NCI-H2029 (cell line): ENCODE results near the gene LUZP1.

Source experiments
- DNase-seq: peaks from one replicate; lab custom pipeline; 2025; lab: John Stamatoyannopoulos, UW

Gene LUZP1

GRCh38 chr1:23152966-23153684 is 15.5 kb downstream of the LUZP1 start:
- DNase-seq = no peak

- DNase-seq = no peak
Observed at GRCh38 chr1:23150742-23151141, 17.9 kb downstream of the LUZP1 start.

DNA sequence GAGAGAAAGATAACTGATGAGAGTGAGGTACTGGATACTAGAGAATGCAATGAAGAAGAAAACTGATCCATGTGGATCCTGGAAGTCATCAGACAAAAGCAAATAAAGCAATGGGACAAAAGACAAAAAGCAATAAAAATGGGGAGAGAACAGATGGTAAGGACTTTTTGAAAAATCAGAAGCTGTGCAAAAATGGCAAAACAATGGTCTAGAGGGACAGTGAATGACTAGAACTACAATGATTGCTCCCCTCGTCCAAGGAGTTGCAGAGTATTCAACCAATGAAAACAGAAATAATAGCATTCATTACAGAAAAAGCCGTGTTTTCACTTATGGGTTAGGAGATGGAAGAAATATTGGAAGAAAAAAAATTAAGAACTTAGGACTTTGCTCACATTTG is 18.5 kb downstream of the LUZP1 start:
- DNase-seq = no peak

GRCh38 chr1:23149114-23149513 is 19.5 kb downstream of the LUZP1 start:
- DNase-seq = no peak

GRCh38 chr1:23148084-23148483 is 20.6 kb downstream of the LUZP1 start:
- DNase-seq = no peak

GRCh38 chr1:23140940-23141596 is 27.6 kb downstream of the LUZP1 start:
- no peak for DNase-seq

- DNase-seq = no peak
Observed at GRCh38 chr1:23135268-23135667, 33.4 kb downstream of the LUZP1 start.

DNA sequence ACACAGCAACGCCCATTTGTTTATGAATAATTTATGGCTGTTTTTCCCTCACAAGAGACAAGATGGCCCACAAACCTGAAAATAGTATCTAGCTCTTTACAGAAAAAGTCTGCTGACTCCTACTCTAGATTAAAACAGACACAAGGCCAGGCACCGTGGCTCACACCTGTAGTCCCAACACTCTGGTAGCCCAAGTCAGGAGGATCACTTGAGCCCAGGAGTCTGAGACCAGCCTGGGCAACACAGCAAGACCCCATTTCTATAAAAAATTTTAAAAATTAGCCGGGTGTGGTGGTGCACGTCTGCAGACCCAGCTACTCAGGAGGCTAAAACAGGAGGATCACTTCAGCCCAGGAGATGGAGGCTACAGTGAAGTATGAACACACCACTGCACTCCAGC is 34.6 kb downstream of the LUZP1 start:
- no peak for DNase-seq

DNA sequence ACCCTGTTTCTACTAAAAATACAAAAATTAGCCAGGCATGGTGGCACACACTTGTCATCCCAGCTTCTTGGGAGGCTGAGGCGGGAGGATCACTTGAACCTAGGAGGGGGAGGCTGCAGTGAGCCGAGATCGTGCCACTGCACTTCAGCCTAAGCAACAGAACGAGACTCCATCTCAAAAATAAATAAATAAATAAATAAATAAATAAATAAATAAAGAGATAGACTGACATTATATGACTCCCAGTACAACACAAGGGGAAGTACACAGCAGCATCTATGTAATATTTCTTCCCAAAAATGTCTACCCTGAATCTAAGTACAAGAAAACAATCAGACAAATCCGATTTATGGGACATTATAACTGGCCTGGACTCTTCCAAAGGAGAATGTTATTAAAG is 35.1 kb downstream of the LUZP1 start:
- no peak for DNase-seq

GRCh38 chr1:23132033-23132432 is 36.6 kb downstream of the LUZP1 start:
- DNase-seq = no peak

- no peak for DNase-seq
Observed at GRCh38 chr1:23129846-23130245, 38.8 kb downstream of the LUZP1 start.

DNA sequence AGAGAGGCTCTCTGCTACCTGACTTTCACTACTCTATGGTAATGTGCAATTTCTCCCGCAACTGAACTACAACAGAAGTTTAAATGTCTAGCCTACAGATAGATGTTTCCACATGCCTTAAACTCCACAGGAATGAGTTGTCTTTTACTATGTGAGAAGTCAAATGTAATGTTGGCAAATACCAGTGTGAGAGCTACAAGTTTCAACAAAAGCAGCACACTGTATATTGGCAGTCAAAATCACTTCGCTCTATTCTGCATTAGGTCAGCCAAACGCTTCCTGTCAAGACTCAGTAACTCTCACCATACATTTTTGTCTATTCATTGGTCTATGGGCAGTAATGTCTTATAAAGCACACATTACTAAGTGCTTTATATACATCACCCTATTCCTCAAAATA is 41.9 kb downstream of the LUZP1 start:
- no peak for DNase-seq

DNA sequence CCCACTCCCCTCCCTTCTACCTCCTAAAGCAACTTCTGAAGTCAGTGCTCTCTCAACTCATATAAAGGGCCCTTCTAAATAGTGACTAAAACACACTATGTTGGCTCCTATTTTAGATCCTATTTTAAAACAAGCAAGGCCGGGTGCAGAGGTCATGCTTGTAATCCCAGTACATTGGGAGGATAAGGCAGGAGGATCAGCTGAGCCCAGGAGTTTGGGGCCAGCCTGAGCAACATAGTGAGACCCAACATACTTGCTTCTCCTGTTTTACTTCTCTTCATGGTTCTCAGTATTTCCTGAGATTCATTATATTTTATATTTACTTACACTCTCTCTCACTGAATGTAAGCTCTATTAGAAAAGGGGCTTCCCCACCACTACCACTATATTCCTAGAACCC is 42.5 kb downstream of the LUZP1 start:
- DNase-seq = no peak

- DNase-seq = no peak
Observed at GRCh38 chr1:23125489-23125888, 43.2 kb downstream of the LUZP1 start.

DNA sequence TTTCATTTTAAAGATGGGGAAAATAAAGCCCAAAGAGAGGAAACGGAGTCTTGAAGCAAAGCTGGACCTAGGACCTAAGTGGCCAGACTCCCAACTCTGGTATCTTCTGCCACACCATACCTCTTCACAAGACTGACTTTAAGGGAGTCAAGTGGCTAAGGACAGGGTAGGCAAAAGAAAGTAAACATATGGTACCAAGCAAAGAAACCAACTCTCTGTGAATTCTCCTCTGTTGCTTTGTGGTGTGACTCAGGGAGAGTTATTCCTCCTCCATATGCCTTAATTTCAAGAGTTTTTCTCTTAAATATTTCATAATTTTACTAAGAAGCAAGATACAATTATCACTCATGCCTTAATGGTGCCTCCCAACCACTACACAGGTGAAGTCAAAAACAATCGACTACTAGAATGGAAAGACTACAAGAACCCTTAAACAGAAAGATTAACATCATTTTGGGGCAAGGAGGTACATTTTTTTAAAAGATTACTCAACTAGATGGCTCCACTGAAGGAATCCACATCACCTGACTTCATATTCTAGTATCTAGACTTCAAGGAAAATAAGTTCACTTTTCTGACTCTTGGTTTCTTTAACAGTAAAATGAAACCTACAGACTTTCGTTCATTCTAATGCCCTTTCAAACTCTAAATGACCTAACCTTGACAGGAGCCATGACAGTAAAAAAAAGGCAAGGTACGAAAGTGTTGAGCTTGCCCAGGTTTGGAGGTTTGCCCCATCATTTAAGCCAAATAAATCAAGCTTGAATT is 44.2 kb downstream of the LUZP1 start:
- no peak for DNase-seq

GRCh38 chr1:23123528-23123927 is 45.1 kb downstream of the LUZP1 start:
- no peak for DNase-seq

GRCh38 chr1:23122796-23123195 is 45.9 kb downstream of the LUZP1 start:
- DNase-seq = no peak

DNA sequence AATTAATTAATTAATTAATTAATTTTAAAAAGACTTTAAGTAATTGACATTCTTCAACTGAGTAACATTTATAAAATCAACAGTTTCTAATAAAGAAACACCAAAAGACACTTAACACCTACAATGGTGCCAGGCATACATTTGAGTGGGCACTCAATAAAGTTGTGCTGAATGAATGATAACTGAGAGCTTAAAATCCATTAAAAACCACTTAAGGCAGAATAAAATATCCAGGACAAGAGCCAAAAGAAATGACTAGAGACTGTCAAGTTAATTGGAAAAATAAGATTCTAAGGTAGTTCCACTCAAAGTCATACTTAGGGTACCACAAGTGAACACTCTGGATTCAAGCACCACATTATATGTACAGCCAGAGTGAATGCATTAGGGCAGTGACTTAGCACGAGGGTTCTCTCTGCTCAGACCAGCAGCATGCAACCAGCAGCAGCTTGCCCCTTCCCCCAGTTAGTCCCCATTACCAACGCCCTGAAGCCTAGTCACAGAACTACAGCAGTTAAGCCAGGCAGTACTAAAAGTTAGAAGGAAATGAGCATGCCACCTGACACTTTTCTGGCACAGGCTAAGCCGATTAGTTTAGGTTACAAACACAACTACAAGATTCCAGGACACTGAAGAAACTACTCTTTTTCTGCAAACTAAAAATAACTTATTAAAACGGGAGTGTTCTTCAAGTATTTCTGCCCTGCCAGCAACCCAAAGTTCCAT is 46.5 kb downstream of the LUZP1 start:
- no peak for DNase-seq

GRCh38 chr1:23120383-23120782 is 48.3 kb downstream of the LUZP1 start:
- no peak for DNase-seq

GRCh38 chr1:23118957-23119792 is 49.5 kb downstream of the LUZP1 start:
- no peak for DNase-seq

GRCh38 chr1:23118407-23118806 is 50.2 kb downstream of the LUZP1 start:
- no peak for DNase-seq
